Thoracic aorta (tissue), 2 donors: ENCODE results near the gene FAM83F. TPM values are rescaled to one million over a fixed set of nuclear protein-coding genes. Genes with fewer than 3 reads are reported as not detected.

Experiments used
- ATAC-seq: fragments of 150-250 bp; one replicate; pipeline ENCODE4 v1.8.0; 2017; ENCODE audit warnings: low read depth; ENCODE audit not compliant: insufficient number of reproducible peaks, low FRiP score
- DNase-seq: peaks from one replicate; pipeline ENCODE4 v3.0.0-alpha.2; 2020; ENCODE audit warnings: low spot score
- H3K27ac ChIP-seq, 2 donors: fragments of 200-600 bp; sonication (generic); 1 replicate in 1 of 2; 2 replicates in 1 of 2; pipeline ENCODE4 v1.5.1; 2016; ENCODE audit warnings: mild to moderate bottlenecking in 2 of 2, moderate library complexity in 2 of 2
- H3K27me3 ChIP-seq: fragments of 200-600 bp; sonication (generic); replicated peaks from 2 replicates; pipeline ENCODE4 v1.6.0; 2016; ENCODE audit warnings: mild to moderate bottlenecking; ENCODE audit not compliant: insufficient read depth
- H3K36me3 ChIP-seq: fragments of 200-600 bp; sonication (generic); one replicate; pipeline ENCODE4 v1.5.1; 2016
- H3K4me1 ChIP-seq, 2 donors: fragments of 200-600 bp; sonication (generic); 1 replicate in 1 of 2; 2 replicates in 1 of 2; pipeline versions ENCODE4 v1.5.1 to v1.6.0; 2016; ENCODE audit warnings: low read depth in 2 of 2, mild to moderate bottlenecking in 1 of 2; ENCODE audit not compliant: control insufficient read depth in 1 of 2
- H3K4me3 ChIP-seq: fragments of 200-600 bp; sonication (generic); 2 replicates; pipeline ENCODE4 v1.5.1; 2016; ENCODE audit warnings: mild to moderate bottlenecking
- H3K9me3 ChIP-seq: fragments of 200-600 bp; sonication (generic); 2 replicates; pipeline ENCODE4 v1.5.1; 2016
- CTCF ChIP-seq: fragments of 200-600 bp; sonication (generic); IDR thresholded peaks from one replicate; pipeline ENCODE4 v1.5.1; 2019; ENCODE audit warnings: antibody characterized with exemption
- total RNA-seq, 2 donors: library from RNA; depleted of rRNA; stranded (reverse); fragments of >200 nt; gene quantifications; one replicate each; pipeline versions ENCODE4 v1.1.0 to v1.2.3, GENCODE V29; 2016

Gene FAM83F
- total RNA-seq, 2 donors from 2014 or later: under 0.01 to 0.28 TPM

- Histone ChIP-seq H3K36me3 (no peaks in the 10 kb centered on the region), H3K27ac (no peak overlapping the region), H3K4me1 (no peaks in the 10 kb centered on the region), H3K9me3 (no peaks in the 10 kb centered on the region), H3K4me3 (no peak overlapping the region), H3K27me3 (no peaks in the 10 kb centered on the region)
- no peak for DNase-seq
- TF ChIP-seq CTCF: no peak
- ATAC-seq: no peak
These were observed 27.5 kb upstream of the FAM83F start for GRCh38 chr22:39967103-39967829.

- TF ChIP-seq CTCF: no peak
- Histone ChIP-seq H3K36me3 (no peaks in the 10 kb centered on the region), H3K9me3 (no peaks in the 10 kb centered on the region), H3K27me3 (no peaks in the 10 kb centered on the region), H3K27ac (no peak overlapping the region), H3K4me3 (no peak overlapping the region), H3K4me1 (no peaks in the 10 kb centered on the region)
- DNase-seq: no peak
- ATAC-seq: no peak
These were observed 26.5 kb upstream of the FAM83F start for GRCh38 chr22:39967996-39968972.

- TF ChIP-seq CTCF: no peak
- no peaks in the 10 kb centered on the region for H3K27me3 ChIP-seq
- H3K27ac ChIP-seq: no peak overlapping the region
- no peak overlapping the region for H3K4me3 ChIP-seq
- no peaks in the 10 kb centered on the region for H3K4me1 ChIP-seq
- DNase-seq (no peak), ATAC-seq (no peak)
- H3K36me3 ChIP-seq: no peaks in the 10 kb centered on the region
- H3K9me3 ChIP-seq: no peaks in the 10 kb centered on the region
These were observed 24.0 kb upstream of the FAM83F start for GRCh38 chr22:39970742-39971141.

- no peaks in the 10 kb centered on the region for H3K4me1 ChIP-seq
- no peak overlapping the region for H3K27ac ChIP-seq
- no peaks in the 10 kb centered on the region for H3K36me3 ChIP-seq
- H3K9me3 ChIP-seq: no peaks in the 10 kb centered on the region
- H3K27me3 ChIP-seq: no peaks in the 10 kb centered on the region
- no peak for ATAC-seq
- TF ChIP-seq CTCF: no peak
- no peak overlapping the region for H3K4me3 ChIP-seq
- no peak for DNase-seq
These were observed 22.1 kb upstream of the FAM83F start for GRCh38 chr22:39972641-39973040.

- no peaks in the 10 kb centered on the region for H3K9me3 ChIP-seq
- no peak overlapping the region for H3K4me3 ChIP-seq
- ATAC-seq (no peak), DNase-seq (no peak)
- no peak for TF ChIP-seq CTCF
- no peak overlapping the region for H3K27ac ChIP-seq
- no peaks in the 10 kb centered on the region for H3K36me3 ChIP-seq
- H3K27me3 ChIP-seq: no peaks in the 10 kb centered on the region
- H3K4me1 ChIP-seq: no peaks in the 10 kb centered on the region
These were observed 21.1 kb upstream of the FAM83F start for GRCh38 chr22:39973656-39974055.
